NCI-H146 treated with DMSO at 0.1 percent for 48 hours (cell line): ENCODE results near the gene RIOK3.
"Not testable (repeated sequence)": the region's sequence is repeated elsewhere in the genome, so short reads cannot be mapped to it uniquely, and the experiment has no call there.

Source experiments
- DNase-seq: peaks from one replicate; lab custom pipeline; 2025; ENCODE audit not compliant: unreplicated experiment; lab: John Stamatoyannopoulos, UW

Gene RIOK3

GRCh38 chr18:23451011-23451410 is 2.1 kb upstream of the RIOK3 start:
- no peak for DNase-seq

- no peak for DNase-seq
Measured at GRCh38 chr18:23451491-23451890, 1.6 kb upstream of the RIOK3 start.

- DNase-seq, result no peak
Measured at GRCh38 chr18:23452347-23452727, 750 bp upstream of the RIOK3 start.

GRCh38 chr18:23453680-23454058 is 582 bp downstream of the RIOK3 start:
- DNase-seq, result peak; percentile 77

- DNase-seq, result no peak
Measured at GRCh38 chr18:23456835-23457234, 3.7 kb downstream of the RIOK3 start.

GRCh38 chr18:23458830-23459529 is 5.9 kb downstream of the RIOK3 start:
- no peak for DNase-seq

GRCh38 chr18:23459530-23459921 is 6.4 kb downstream of the RIOK3 start:
- DNase-seq, result no peak

GRCh38 chr18:23460285-23461273 is 7.5 kb downstream of the RIOK3 start:
- DNase-seq, result no peak

- DNase-seq, result no peak
Measured at GRCh38 chr18:23462876-23463275, 9.8 kb downstream of the RIOK3 start.

- DNase-seq, result no peak
Measured at GRCh38 chr18:23468753-23469459, 15.8 kb downstream of the RIOK3 start.

GRCh38 chr18:23470620-23471387 is 17.7 kb downstream of the RIOK3 start:
- DNase-seq, result no peak

- no peak for DNase-seq
Measured at GRCh38 chr18:23471486-23471885, 18.4 kb downstream of the RIOK3 start.

GRCh38 chr18:23479829-23480505 is 26.9 kb downstream of the RIOK3 start:
- DNase-seq, result no peak

GRCh38 chr18:23484561-23485182 is 31.6 kb downstream of the RIOK3 start:
- no peak for DNase-seq

- no peak for DNase-seq
Measured at GRCh38 chr18:23485386-23485785, 32.3 kb downstream of the RIOK3 start.

GRCh38 chr18:23487738-23488570 is 34.9 kb downstream of the RIOK3 start:
- DNase-seq, result no peak

- not testable (repeated sequence) for DNase-seq
Measured at GRCh38 chr18:23489586-23489985, 36.5 kb downstream of the RIOK3 start.

GRCh38 chr18:23493654-23494053 is 40.6 kb downstream of the RIOK3 start:
- no peak for DNase-seq

GRCh38 chr18:23494992-23495391 is 41.9 kb downstream of the RIOK3 start:
- DNase-seq, result peak; percentile 52
